Measurements from ENCODE around the gene ANKS3. TPM values are rescaled to one million over a fixed set of nuclear protein-coding genes. Genes with fewer than 3 reads are reported as not detected.

The ANKS3 gene
- total RNA-seq, 1 experiment from 2014 or later: 26.6 TPM

DNA sequence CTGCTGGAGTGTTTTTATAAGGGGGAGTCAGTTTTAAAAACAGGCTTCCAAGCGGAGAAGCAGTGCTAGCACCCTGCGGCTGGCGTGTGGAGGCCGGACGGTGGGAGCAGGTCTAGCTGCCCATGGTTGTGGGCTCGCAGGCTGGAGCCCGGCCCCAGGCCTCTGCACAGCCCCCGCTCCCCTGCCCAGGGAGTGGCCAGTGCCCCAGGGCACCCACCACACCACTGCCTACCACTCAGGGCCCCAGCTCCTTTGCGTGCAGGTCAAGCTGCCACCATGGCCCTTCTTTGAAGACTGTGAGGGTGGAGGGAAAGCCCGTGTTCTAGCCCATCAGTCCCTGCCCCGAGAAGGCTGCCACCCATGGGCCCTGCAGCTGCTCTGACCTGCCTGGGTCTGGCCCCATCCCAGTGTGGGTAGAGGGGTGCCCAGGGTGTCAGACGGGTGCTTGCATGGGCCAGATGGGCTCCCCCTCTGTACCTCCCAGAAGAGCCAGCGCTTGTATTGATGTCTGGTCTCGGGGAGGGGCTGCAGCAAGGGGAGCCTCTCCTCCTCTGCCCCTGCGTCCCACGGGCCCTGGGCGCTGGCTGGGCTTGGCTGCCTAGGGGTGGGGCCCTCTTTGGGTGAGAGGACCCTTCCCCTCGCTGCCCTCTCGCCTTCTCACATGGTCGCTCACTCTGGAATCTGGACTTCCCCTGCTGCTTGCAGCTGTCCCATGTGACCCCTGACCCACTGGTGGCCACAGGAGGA lies 42.2 kb downstream of the ANKS3 start:
- Histone ChIP-seq H3K27ac (ENCODE audit: low read length) (no peak overlapping the region), H3K9me3 (ENCODE audit: control insufficient read depth, insufficient read depth, low read depth, low read length) (no peaks in the 10 kb centered on the region), H3K4me3 (ENCODE audit: low read depth in 2 of 2, low read length in 2 of 2) (no peak overlapping the region), H3K27me3 (ENCODE audit: control insufficient read depth, insufficient read depth, low read length) (no peaks in the 10 kb centered on the region), H3K36me3 (ENCODE audit: control insufficient read depth, insufficient read depth, low read length) (no peaks in the 10 kb centered on the region; the same call in 1 of the 2 replicates), H3K4me1 (ENCODE audit: control insufficient read depth, insufficient read depth, low read length) (peaks cover 40% of the 10 kb centered on the region)
- DNase-seq (ENCODE audit: low read depth, low spot score) (no peak), ATAC-seq (no peak)
- in situ Hi-C loops (cut with HindIII; ENCODE audit: low pct_unique_long_range_greater_than_20kb, low sequenced_read_pairs): no loop called here
- CTCF ChIA-PET: no interaction called here
- no TSS peak for BruUV-seq (replicated peaks)
- POLR2A ChIA-PET: interaction anchor here (0.5 to 0.6 kb wide), 2 partner anchors 46 to 147 kb away, joined by 4 read pairs; no protein-coding TSS in a partner anchor
- intact Hi-C loops (cut with micrococcal nuclease; ENCODE audit: unreplicated experiment): no loop called here
- TF ChIP-seq SIN3A (IDR thresholded peaks at IDR 0.05; ENCODE audit: borderline replicate concordance, insufficient read depth, low read depth, low read length) (no peak), POLR2AphosphoS5 (IDR thresholded peaks at IDR 0.05; ENCODE audit: low read depth, low read length) (no peak; the same call in 1 of the 2 replicates), TCF7L2 (IDR thresholded peaks at IDR 0.05; ENCODE audit: low read depth, low read length) (no peak)
- TF ChIP-seq, protein P1, sequence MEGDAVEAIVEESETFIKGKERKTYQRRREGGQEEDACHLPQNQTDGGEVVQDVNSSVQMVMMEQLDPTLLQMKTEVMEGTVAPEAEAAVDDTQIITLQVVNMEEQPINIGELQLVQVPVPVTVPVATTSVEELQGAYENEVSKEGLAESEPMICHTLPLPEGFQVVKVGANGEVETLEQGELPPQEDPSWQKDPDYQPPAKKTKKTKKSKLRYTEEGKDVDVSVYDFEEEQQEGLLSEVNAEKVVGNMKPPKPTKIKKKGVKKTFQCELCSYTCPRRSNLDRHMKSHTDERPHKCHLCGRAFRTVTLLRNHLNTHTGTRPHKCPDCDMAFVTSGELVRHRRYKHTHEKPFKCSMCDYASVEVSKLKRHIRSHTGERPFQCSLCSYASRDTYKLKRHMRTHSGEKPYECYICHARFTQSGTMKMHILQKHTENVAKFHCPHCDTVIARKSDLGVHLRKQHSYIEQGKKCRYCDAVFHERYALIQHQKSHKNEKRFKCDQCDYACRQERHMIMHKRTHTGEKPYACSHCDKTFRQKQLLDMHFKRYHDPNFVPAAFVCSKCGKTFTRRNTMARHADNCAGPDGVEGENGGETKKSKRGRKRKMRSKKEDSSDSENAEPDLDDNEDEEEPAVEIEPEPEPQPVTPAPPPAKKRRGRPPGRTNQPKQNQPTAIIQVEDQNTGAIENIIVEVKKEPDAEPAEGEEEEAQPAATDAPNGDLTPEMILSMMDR (IDR thresholded peaks at IDR 0.05): no peak
- TF ChIP-seq, protein P2, sequence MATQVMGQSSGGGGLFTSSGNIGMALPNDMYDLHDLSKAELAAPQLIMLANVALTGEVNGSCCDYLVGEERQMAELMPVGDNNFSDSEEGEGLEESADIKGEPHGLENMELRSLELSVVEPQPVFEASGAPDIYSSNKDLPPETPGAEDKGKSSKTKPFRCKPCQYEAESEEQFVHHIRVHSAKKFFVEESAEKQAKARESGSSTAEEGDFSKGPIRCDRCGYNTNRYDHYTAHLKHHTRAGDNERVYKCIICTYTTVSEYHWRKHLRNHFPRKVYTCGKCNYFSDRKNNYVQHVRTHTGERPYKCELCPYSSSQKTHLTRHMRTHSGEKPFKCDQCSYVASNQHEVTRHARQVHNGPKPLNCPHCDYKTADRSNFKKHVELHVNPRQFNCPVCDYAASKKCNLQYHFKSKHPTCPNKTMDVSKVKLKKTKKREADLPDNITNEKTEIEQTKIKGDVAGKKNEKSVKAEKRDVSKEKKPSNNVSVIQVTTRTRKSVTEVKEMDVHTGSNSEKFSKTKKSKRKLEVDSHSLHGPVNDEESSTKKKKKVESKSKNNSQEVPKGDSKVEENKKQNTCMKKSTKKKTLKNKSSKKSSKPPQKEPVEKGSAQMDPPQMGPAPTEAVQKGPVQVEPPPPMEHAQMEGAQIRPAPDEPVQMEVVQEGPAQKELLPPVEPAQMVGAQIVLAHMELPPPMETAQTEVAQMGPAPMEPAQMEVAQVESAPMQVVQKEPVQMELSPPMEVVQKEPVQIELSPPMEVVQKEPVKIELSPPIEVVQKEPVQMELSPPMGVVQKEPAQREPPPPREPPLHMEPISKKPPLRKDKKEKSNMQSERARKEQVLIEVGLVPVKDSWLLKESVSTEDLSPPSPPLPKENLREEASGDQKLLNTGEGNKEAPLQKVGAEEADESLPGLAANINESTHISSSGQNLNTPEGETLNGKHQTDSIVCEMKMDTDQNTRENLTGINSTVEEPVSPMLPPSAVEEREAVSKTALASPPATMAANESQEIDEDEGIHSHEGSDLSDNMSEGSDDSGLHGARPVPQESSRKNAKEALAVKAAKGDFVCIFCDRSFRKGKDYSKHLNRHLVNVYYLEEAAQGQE (IDR thresholded peaks at IDR 0.05; ENCODE audit: insufficient read depth in 1 of 2, low read depth in 2 of 2, low read length in 1 of 2): no peak

DNA sequence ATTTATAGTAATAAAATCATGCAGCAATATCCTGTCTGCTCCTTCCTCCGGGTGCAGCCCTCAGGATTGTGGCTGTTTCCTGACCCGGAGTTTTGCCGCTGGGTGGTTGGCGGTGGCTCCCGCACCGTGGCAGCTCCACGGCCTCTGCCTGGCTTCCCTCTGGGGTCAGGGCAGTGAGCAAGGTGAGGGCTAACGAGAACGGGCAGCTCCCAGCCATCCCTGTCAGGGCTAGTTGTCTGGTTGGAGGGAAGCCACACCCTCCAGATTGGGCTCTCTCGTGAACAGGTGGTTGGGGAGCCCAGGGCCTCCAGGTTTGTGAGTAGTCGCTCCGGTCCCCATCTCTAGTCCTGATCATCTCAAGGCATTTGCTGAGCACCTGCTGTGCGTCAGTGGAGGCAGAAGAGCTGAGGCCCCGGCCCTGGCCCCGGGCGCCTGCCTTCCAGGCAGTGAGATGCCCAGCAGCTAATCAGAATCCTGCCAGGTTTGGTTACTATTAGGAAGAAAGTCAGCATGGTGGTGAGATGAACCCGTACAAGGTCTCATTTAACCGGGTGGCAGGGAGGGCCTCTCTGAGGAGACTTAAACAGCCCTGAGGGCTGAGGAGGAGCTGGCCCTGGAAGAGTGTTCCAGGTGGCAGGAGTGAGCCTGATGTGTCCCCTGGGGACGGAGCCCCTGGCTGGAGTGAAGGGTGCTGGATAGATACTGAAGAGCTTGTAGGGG lies 43.0 kb downstream of the ANKS3 start:
- DNase-seq (ENCODE audit: low read depth, low spot score) (no peak), ATAC-seq (no peak)
- Histone ChIP-seq H3K4me3 (ENCODE audit: low read depth in 2 of 2, low read length in 2 of 2) (no peak overlapping the region), H3K9me3 (ENCODE audit: control insufficient read depth, insufficient read depth, low read depth, low read length) (no peaks in the 10 kb centered on the region), H3K4me1 (ENCODE audit: control insufficient read depth, insufficient read depth, low read length) (peaks cover 33% of the 10 kb centered on the region), H3K27ac (ENCODE audit: low read length) (no peak overlapping the region), H3K27me3 (ENCODE audit: control insufficient read depth, insufficient read depth, low read length) (no peaks in the 10 kb centered on the region), H3K36me3 (ENCODE audit: control insufficient read depth, insufficient read depth, low read length) (no peaks in the 10 kb centered on the region; the same call in 1 of the 2 replicates)
- no TSS peak for BruUV-seq (replicated peaks)
- in situ Hi-C loops (cut with HindIII; ENCODE audit: low pct_unique_long_range_greater_than_20kb, low sequenced_read_pairs) (no loop called here), intact Hi-C loops (cut with micrococcal nuclease; ENCODE audit: unreplicated experiment) (no loop called here)
- POLR2A ChIA-PET: interaction anchor here (0.5 kb wide), 1 partner anchor 45 kb away, joined by 4 read pairs; no protein-coding TSS in a partner anchor
- TF ChIP-seq TCF7L2 (IDR thresholded peaks at IDR 0.05; ENCODE audit: low read depth, low read length) (no peak), SIN3A (IDR thresholded peaks at IDR 0.05; ENCODE audit: borderline replicate concordance, insufficient read depth, low read depth, low read length) (no peak), POLR2AphosphoS5 (IDR thresholded peaks at IDR 0.05; ENCODE audit: low read depth, low read length) (no peak)
- TF ChIP-seq, protein P1 (IDR thresholded peaks at IDR 0.05): no peak
- TF ChIP-seq, protein P2 (IDR thresholded peaks at IDR 0.05; ENCODE audit: insufficient read depth in 1 of 2, low read depth in 2 of 2, low read length in 1 of 2): no peak
- CTCF ChIA-PET: no interaction called here

All from Panc1 (cell line).